GM06990 (cell line): Measurements from ENCODE around the gene RMDN2.

Experiments used
- DNase-seq: peaks from one replicate; pipeline ENCODE4 v3.0.0-alpha.2; 2011; ENCODE audit not compliant: insufficient read length; ENCODE audit errors: extremely low read depth
- H3K27me3 ChIP-seq: replicated peaks from 2 replicates; pipeline ENCODE4 v1.6.0; 2011; ENCODE audit warnings: low read length; ENCODE audit not compliant: control insufficient read depth, insufficient read depth
- H3K36me3 ChIP-seq: 2 replicates; pipeline ENCODE4 v1.5.1; 2011; ENCODE audit warnings: low read length; ENCODE audit not compliant: control insufficient read depth, insufficient read depth
- H3K4me3 ChIP-seq: replicated peaks from 2 replicates; pipeline ENCODE4 v1.5.1; 2011; ENCODE audit warnings: low read depth, mild to moderate bottlenecking, control low read depth, low read length
- TF ChIP-seq, protein P1 (sequence below): IDR thresholded peaks from 2 replicates; pipeline ENCODE4 v1.5.1; 2011; ENCODE audit warnings: low read length, control low read depth, mild to moderate bottlenecking, inconsistent platforms; ENCODE audit not compliant: insufficient read depth, poor library complexity, severe bottlenecking

Gene RMDN2

DNA sequence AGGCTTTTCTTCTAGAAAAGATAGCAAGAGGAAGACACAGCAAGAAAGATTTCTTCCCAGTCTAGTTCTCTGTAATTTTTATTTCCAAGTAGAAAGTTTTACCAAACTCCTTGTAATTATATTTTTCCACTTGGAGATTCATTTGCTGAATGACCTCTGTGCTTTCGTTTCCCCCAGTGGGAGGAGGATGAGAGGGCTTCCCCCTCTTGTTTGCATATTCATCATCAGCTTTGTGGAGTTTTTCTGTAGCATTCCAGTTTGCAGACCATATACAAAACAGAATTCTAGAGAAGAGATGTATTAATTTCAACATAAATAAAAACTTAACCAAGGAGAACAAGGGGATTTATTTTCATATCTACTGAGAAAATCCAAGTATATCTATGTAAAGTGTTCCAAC, 51.3 kb downstream of the RMDN2 start:
- no peaks in the 10 kb centered on the region for H3K36me3 ChIP-seq
- no peak overlapping the region for H3K4me3 ChIP-seq
- DNase-seq = no peak
- TF ChIP-seq, protein P1, sequence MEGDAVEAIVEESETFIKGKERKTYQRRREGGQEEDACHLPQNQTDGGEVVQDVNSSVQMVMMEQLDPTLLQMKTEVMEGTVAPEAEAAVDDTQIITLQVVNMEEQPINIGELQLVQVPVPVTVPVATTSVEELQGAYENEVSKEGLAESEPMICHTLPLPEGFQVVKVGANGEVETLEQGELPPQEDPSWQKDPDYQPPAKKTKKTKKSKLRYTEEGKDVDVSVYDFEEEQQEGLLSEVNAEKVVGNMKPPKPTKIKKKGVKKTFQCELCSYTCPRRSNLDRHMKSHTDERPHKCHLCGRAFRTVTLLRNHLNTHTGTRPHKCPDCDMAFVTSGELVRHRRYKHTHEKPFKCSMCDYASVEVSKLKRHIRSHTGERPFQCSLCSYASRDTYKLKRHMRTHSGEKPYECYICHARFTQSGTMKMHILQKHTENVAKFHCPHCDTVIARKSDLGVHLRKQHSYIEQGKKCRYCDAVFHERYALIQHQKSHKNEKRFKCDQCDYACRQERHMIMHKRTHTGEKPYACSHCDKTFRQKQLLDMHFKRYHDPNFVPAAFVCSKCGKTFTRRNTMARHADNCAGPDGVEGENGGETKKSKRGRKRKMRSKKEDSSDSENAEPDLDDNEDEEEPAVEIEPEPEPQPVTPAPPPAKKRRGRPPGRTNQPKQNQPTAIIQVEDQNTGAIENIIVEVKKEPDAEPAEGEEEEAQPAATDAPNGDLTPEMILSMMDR = no peak
- no peaks in the 10 kb centered on the region for H3K27me3 ChIP-seq

DNA sequence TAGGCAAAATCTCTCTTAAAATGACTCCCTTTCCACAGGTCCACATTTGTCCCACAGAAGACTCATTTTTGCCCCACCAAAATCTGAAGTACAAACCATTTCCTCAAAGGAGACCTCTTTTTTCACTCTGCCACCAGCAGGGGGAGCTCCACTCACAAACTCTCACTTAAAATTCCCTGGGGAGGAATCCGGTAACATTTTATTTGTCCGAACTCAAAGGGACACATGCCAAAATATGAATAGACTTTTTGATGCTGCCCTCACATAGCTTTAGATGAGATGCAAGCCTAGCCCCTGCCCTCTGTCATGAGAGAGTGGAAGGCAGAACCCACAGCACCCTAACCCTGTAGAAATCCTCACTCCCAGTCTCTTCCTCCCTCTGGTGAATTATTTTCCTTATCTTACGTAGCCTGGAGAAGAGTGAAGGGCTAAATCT, 57.1 kb downstream of the RMDN2 start:
- H3K4me3 ChIP-seq = no peak overlapping the region
- DNase-seq = peak; percentile 17

DNA sequence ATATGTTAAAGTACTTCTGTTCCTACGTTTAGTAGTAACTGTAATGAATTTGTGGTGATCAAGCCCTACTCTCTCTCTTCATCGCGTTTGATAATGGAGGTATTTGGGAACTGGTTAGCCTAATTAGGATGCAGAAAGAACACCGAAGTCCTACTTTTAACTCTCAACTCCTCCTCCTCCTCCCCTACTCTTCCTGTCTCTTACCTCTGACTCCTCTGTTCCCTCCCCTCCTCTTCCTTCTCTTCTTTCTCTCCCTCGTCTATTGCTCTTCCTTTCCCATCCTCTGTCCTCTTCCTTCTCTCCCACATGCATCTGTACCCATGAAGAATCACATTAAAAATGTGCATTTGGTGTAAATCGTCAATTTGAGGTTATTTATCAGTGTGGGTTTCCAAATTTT, 57.8 kb downstream of the RMDN2 start:
- Histone ChIP-seq H3K27me3 (no peaks in the 10 kb centered on the region), H3K36me3 (no peaks in the 10 kb centered on the region), H3K4me3 (no peak overlapping the region)
- no peak for DNase-seq
- TF ChIP-seq, protein P1 = no peak

More for the DNA sequence above, 57.1 kb downstream of the RMDN2 start:
- TF ChIP-seq, protein P1 = peak; percentile 79
- Histone ChIP-seq H3K36me3 (no peaks in the 10 kb centered on the region), H3K27me3 (no peaks in the 10 kb centered on the region)

DNA sequence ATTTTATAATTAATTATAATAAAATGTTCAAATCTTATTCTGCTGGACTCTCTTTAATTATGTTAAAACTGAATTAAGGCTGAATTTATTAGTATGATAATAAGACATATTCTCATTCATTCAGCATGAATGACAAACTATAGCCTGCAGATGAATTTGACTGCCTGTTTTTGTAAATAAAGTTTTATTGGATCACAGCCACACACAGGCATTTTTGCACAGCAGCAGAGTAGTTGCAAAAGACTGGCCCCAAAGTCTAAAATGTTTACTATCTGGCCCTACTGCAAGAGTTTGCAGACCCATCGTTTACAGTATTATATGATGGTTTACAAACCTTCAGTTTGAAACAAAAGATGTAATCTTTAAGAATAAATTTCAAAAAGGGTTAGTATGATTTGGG, 58.6 kb downstream of the RMDN2 start:
- no peak overlapping the region for H3K4me3 ChIP-seq
- H3K27me3 ChIP-seq = no peaks in the 10 kb centered on the region
- no peak for DNase-seq
- H3K36me3 ChIP-seq = no peaks in the 10 kb centered on the region
- TF ChIP-seq, protein P1 = no peak

DNA sequence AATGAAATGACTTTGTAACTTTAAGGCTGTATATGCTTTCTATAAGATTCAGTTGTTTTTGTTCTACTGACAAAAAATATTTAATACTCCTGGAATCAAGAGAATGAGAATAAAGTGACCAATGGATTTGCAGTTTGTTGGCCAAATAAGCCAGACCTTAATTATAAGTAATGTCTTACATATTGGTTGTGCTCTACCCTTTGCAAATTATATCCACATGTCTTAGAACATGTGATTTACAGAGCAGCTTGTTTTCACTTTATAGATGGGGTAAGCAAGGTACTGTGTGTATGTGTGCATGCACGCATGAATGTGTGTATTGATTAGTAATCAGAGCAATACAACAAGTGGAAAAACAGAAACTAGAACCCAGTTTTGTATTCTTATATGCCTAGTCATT, 59.1 kb downstream of the RMDN2 start:
- no peak for DNase-seq
- TF ChIP-seq, protein P1 = no peak
- no peaks in the 10 kb centered on the region for H3K36me3 ChIP-seq
- H3K27me3 ChIP-seq = no peaks in the 10 kb centered on the region
- no peak overlapping the region for H3K4me3 ChIP-seq

DNA sequence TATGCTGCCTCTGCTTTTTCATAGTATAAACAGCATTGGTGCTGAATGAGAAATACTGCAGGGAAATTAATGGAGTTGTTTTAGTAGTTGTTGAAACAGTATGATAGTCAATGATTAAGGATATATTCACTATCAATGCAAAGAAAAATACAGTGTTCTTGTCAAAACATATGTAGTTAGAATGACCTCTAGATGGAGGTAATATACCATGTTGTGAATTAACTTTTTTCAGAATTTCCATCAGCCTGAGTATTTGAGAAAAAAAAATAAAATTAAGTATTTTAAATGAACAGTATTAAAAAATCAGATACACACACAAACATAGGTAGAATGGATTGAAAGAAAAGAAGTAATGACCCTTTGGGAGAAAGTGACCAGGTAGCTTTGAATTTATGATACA, 59.5 kb downstream of the RMDN2 start:
- Histone ChIP-seq H3K36me3 (no peaks in the 10 kb centered on the region), H3K4me3 (no peak overlapping the region), H3K27me3 (no peaks in the 10 kb centered on the region)
- TF ChIP-seq, protein P1 = no peak
- no peak for DNase-seq
